Mesenchymal stem cell (in vitro differentiated cells and primary cell): Measurements from ENCODE around the gene WBP11.
"Not testable (repeated sequence)": the region's sequence is repeated elsewhere in the genome, so short reads cannot be mapped to it uniquely, and the experiment has no call there.

Source experiments
- DNase-seq: peaks from one replicate; pipeline ENCODE4 v3.0.0-alpha.2; 2013
- H2AFZ ChIP-seq: one replicate; pipeline ENCODE4 v1.6.1; 2013; ENCODE audit warnings: low read depth, mild to moderate bottlenecking, control low read depth, inconsistent platforms, low read length, moderate library complexity
- H2AK5ac ChIP-seq: 2 replicates; pipeline ENCODE4 v1.6.1; 2013; ENCODE audit warnings: low read length, moderate library complexity, mild to moderate bottlenecking, inconsistent platforms; ENCODE audit not compliant: severe bottlenecking
- H2BK120ac ChIP-seq: one replicate; pipeline ENCODE4 v1.6.1; 2013; ENCODE audit warnings: low read depth, mild to moderate bottlenecking, inconsistent platforms, low read length, moderate library complexity
- H2BK12ac ChIP-seq, 2 experiments: one replicate each; pipeline ENCODE4 v1.6.1; 2013; ENCODE audit warnings: inconsistent platforms in 2 of 2, low read length in 2 of 2, mild to moderate bottlenecking in 2 of 2, moderate library complexity in 2 of 2, control low read depth in 1 of 2
- H2BK15ac ChIP-seq: one replicate; pipeline ENCODE4 v1.6.1; 2013; ENCODE audit warnings: mild to moderate bottlenecking, low read depth, inconsistent platforms; ENCODE audit not compliant: poor library complexity, severe bottlenecking
- H2BK5ac ChIP-seq: 2 replicates; pipeline ENCODE4 v1.6.1; 2013; ENCODE audit warnings: low read depth, mild to moderate bottlenecking, low read length, control low read depth, inconsistent platforms; ENCODE audit not compliant: poor library complexity, severe bottlenecking
- H3K14ac ChIP-seq, 2 experiments: one replicate each; pipeline ENCODE4 v1.6.1; 2013; ENCODE audit warnings: inconsistent platforms in 2 of 2, low read length in 2 of 2, control low read depth in 1 of 2, mild to moderate bottlenecking in 1 of 2, moderate library complexity in 1 of 2
- H3K18ac ChIP-seq, 2 experiments: one replicate each; pipeline ENCODE4 v1.6.1; 2013; ENCODE audit warnings: inconsistent platforms in 2 of 2, low read length in 2 of 2, control low read depth in 1 of 2, low read depth in 1 of 2, mild to moderate bottlenecking in 1 of 2
- H3K23ac ChIP-seq, 2 experiments: one replicate each; pipeline ENCODE4 v1.6.1; 2013; ENCODE audit warnings: inconsistent platforms in 2 of 2, low read length in 2 of 2, mild to moderate bottlenecking in 2 of 2, moderate library complexity in 2 of 2, control low read depth in 1 of 2
- H3K27ac ChIP-seq: 2 replicates; pipeline ENCODE4 v1.5.1; 2013; ENCODE audit warnings: mild to moderate bottlenecking, moderate library complexity, low read length, control low read depth, inconsistent platforms; ENCODE audit not compliant: poor library complexity, severe bottlenecking
- H3K27me3 ChIP-seq, 2 experiments: 2 replicates each; pipeline versions ENCODE4 v1.6.1 to v1.7.0; 2013; ENCODE audit warnings: low read length in 2 of 2, mild to moderate bottlenecking in 2 of 2, moderate library complexity in 2 of 2, control low read depth in 1 of 2, inconsistent platforms in 1 of 2; ENCODE audit not compliant: control insufficient read depth in 1 of 2, insufficient read depth in 1 of 2
- H3K36me3 ChIP-seq, 2 experiments: 2 replicates each; pipeline versions ENCODE4 v1.6.1 to v1.7.0; 2013; ENCODE audit warnings: low read length in 2 of 2, control low read depth in 1 of 2, inconsistent platforms in 1 of 2, low read depth in 1 of 2, mild to moderate bottlenecking in 1 of 2; ENCODE audit not compliant: insufficient read depth in 2 of 2, control insufficient read depth in 1 of 2
- H3K4ac ChIP-seq, 2 experiments: one replicate each; pipeline ENCODE4 v1.6.1; 2013; ENCODE audit warnings: inconsistent platforms in 2 of 2, low read length in 2 of 2, mild to moderate bottlenecking in 2 of 2, moderate library complexity in 2 of 2, control low read depth in 1 of 2, low read depth in 1 of 2
- H3K4me1 ChIP-seq: 2 replicates; pipeline ENCODE4 v1.6.1; 2013; ENCODE audit warnings: low read depth, low read length, control low read depth; ENCODE audit not compliant: control insufficient read depth, insufficient read depth
- H3K4me2 ChIP-seq: 2 replicates; pipeline ENCODE4 v1.6.1; 2013; ENCODE audit warnings: low read length, mild to moderate bottlenecking, inconsistent platforms; ENCODE audit not compliant: poor library complexity, severe bottlenecking
- H3K4me3 ChIP-seq, 2 experiments: 2 replicates each; pipeline versions ENCODE4 v1.5.1 to v1.7.0; 2013; ENCODE audit warnings: low read length in 2 of 2, mild to moderate bottlenecking in 2 of 2, control low read depth in 1 of 2, low read depth in 1 of 2; ENCODE audit not compliant: insufficient read depth in 1 of 2
- H3K79me1 ChIP-seq: replicated peaks from 2 replicates; pipeline ENCODE4 v1.6.1; 2013; ENCODE audit warnings: mild to moderate bottlenecking, control low read depth, low read length, inconsistent platforms; ENCODE audit not compliant: poor library complexity, severe bottlenecking
- H3K9ac ChIP-seq: 2 replicates; pipeline ENCODE4 v1.7.0; 2013; ENCODE audit warnings: mild to moderate bottlenecking, low read length, moderate library complexity
- H3K9me3 ChIP-seq: 2 replicates; pipeline ENCODE4 v1.7.0; 2013; ENCODE audit warnings: mild to moderate bottlenecking, low read length; ENCODE audit not compliant: control insufficient read depth
- H4K8ac ChIP-seq: one replicate; pipeline ENCODE4 v1.6.1; 2013; ENCODE audit warnings: inconsistent platforms, mild to moderate bottlenecking, low read length, moderate library complexity
- H4K91ac ChIP-seq: one replicate; pipeline ENCODE4 v1.6.1; 2013; ENCODE audit warnings: mild to moderate bottlenecking, low read length, inconsistent platforms
- WGBS: methylation state at CpG from one replicate; pipeline ENCODE4 v1.1.7; 2013; ENCODE audit warnings: mixed read lengths; 5-methylcytosine and 5-hydroxymethylcytosine counted together

WBP11 gene

GRCh38 chr12:14768823-14769405 lies 34.4 kb downstream of the WBP11 start:
- peak overlapping the region; percentile 92 for H3K4me2 ChIP-seq
- H3K4ac ChIP-seq = no peak overlapping the region
- H2BK5ac ChIP-seq = no peak overlapping the region
- H3K4me1 ChIP-seq = peaks cover 8% of the 10 kb centered on the region
- H3K27me3 ChIP-seq = no peaks in the 10 kb centered on the region
- peak overlapping the region; percentile 99 for H3K9ac ChIP-seq
- no peak overlapping the region for H2BK120ac ChIP-seq
- H3K9me3 ChIP-seq = no peaks in the 10 kb centered on the region
- H3K4me3 ChIP-seq = peak overlapping the region; percentile 69 to 100
- H4K8ac ChIP-seq = no peak overlapping the region
- no peak overlapping the region for H3K14ac ChIP-seq
- H3K18ac ChIP-seq = peak overlapping the region in 1 of 2 experiments; percentile 1
- no peak overlapping the region for H3K23ac ChIP-seq
- no peak overlapping the region for H2BK12ac ChIP-seq
- H2BK15ac ChIP-seq = no peak overlapping the region
- no peak overlapping the region for H4K91ac ChIP-seq
- H3K36me3 ChIP-seq = peaks cover 0 to 23% of the 10 kb centered on the region in 2 experiments
- WGBS = 59% methylated on average over 14 of the region's 16 CpGs
- H3K27ac ChIP-seq = peak overlapping the region; percentile 20
- H3K79me1 ChIP-seq = peaks cover 4% of the 10 kb centered on the region
- peak overlapping the region; percentile 79 for H2AFZ ChIP-seq
- peak overlapping the region; percentile 53 for H2AK5ac ChIP-seq
- peak; percentile 59 for DNase-seq

- H3K23ac ChIP-seq = no peak overlapping the region
- no peak overlapping the region for H2AFZ ChIP-seq
- 75% methylated on average over 1 of the region's 1 CpG for WGBS
- peaks cover 8% of the 10 kb centered on the region for H3K4me1 ChIP-seq
- no peak overlapping the region for H4K8ac ChIP-seq
- no peak overlapping the region for H3K4me3 ChIP-seq
- H3K9ac ChIP-seq = no peak overlapping the region
- H2BK120ac ChIP-seq = no peak overlapping the region
- no peaks in the 10 kb centered on the region for H3K27me3 ChIP-seq
- no peaks in the 10 kb centered on the region for H3K9me3 ChIP-seq
- H3K4ac ChIP-seq = no peak overlapping the region
- DNase-seq = no peak
- no peak overlapping the region for H3K18ac ChIP-seq
- no peak overlapping the region for H2BK12ac ChIP-seq
- H3K4me2 ChIP-seq = no peak overlapping the region
- H3K36me3 ChIP-seq = peaks cover 0 to 23% of the 10 kb centered on the region in 2 experiments
- no peak overlapping the region for H3K27ac ChIP-seq
- H4K91ac ChIP-seq = no peak overlapping the region
- no peak overlapping the region for H2AK5ac ChIP-seq
- no peak overlapping the region for H2BK5ac ChIP-seq
- H3K79me1 ChIP-seq = peaks cover 5% of the 10 kb centered on the region
- no peak overlapping the region for H2BK15ac ChIP-seq
- no peak overlapping the region for H3K14ac ChIP-seq
Measured at GRCh38 chr12:14767617-14768016, 35.7 kb downstream of the WBP11 start.

GRCh38 chr12:14766649-14767215 lies 36.5 kb downstream of the WBP11 start:
- H3K4me1 ChIP-seq = peaks cover 8% of the 10 kb centered on the region
- H4K91ac ChIP-seq = no peak overlapping the region
- H3K4ac ChIP-seq = no peak overlapping the region
- H3K23ac ChIP-seq = no peak overlapping the region
- H3K27me3 ChIP-seq = no peaks in the 10 kb centered on the region
- H2BK15ac ChIP-seq = no peak overlapping the region
- H2AK5ac ChIP-seq = no peak overlapping the region
- H3K79me1 ChIP-seq = peaks cover 8% of the 10 kb centered on the region
- WGBS = 100% methylated on average over 1 of the region's 3 CpGs
- no peak overlapping the region for H3K14ac ChIP-seq
- H3K4me3 ChIP-seq = no peak overlapping the region
- H3K9me3 ChIP-seq = no peaks in the 10 kb centered on the region
- H3K36me3 ChIP-seq = peaks cover 0 to 25% of the 10 kb centered on the region in 2 experiments
- no peak overlapping the region for H2BK5ac ChIP-seq
- no peak overlapping the region for H2BK120ac ChIP-seq
- H3K4me2 ChIP-seq = no peak overlapping the region
- H3K9ac ChIP-seq = no peak overlapping the region
- H3K18ac ChIP-seq = no peak overlapping the region
- no peak for DNase-seq
- H4K8ac ChIP-seq = no peak overlapping the region
- no peak overlapping the region for H3K27ac ChIP-seq
- H2AFZ ChIP-seq = no peak overlapping the region
- H2BK12ac ChIP-seq = no peak overlapping the region

- H4K8ac ChIP-seq, H3K79me1 ChIP-seq, H3K4me1 ChIP-seq, H3K9me3 ChIP-seq, H2AFZ ChIP-seq, H3K23ac ChIP-seq, H3K4ac ChIP-seq, H2AK5ac ChIP-seq, H3K4me2 ChIP-seq, H3K27me3 ChIP-seq, H2BK5ac ChIP-seq, H3K18ac ChIP-seq, H2BK120ac ChIP-seq, DNase-seq, H3K4me3 ChIP-seq, H3K9ac ChIP-seq, H3K14ac ChIP-seq, H2BK15ac ChIP-seq, H3K27ac ChIP-seq, H2BK12ac ChIP-seq, H4K91ac ChIP-seq: not testable (repeated sequence)
- over 99% methylated on average over 3 of the region's 3 CpGs for WGBS
- H3K36me3 ChIP-seq = peaks cover under 1 to 26% of the 10 kb centered on the region in 2 experiments
Measured at GRCh38 chr12:14766020-14766419, 37.3 kb downstream of the WBP11 start.
